Stimulated activated naive CD4-positive, alpha-beta T cell (primary cell): ENCODE data around the gene IL34.
"Not testable (repeated sequence)": the region's sequence is repeated elsewhere in the genome, so short reads cannot be mapped to it uniquely, and the experiment has no call there.

ENCODE experiments used
- DNase-seq, 6 experiments: peaks; one replicate each; lab custom pipeline; 2025; lab: John Stamatoyannopoulos, UW

The IL34 gene

DNA sequence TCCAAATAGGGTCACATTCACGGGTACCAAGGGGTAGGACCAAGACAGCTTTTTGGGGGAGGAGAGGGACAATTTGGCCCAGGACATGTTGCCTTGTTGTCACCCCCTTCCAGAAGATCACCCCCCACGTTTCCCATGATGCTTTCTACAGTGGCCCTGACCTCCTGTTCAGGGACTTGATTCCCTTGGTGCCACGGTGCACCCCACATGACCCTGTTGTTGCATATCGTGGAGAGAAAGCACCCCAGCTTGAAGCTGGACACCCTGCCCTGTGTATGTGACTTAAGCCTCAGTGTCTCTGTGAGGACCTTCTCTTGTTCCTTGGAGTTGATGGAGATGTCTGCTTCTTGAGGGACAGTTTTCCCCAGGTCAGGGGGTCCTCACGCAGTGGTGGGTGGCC lies 12.6 kb downstream of the IL34 start:
- DNase-seq, result no peak

DNA sequence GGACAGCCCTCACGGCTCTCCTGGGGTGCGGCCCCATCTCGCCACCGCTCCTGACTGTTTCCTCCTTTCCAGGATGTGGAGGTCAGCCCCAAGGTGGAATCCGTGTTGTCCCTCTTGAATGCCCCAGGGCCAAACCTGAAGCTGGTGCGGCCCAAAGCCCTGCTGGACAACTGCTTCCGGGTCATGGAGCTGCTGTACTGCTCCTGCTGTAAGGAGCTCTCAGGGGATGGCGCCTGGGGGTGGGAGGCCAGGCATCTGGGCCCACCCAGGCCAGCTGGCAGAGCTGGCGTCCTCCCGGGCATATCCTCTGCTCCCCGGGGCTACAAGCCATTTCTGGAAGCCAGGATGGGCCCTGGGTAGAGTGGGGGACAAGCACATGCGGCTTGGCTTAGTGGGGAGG lies 13.2 kb downstream of the IL34 start:
- no peak for DNase-seq

DNA sequence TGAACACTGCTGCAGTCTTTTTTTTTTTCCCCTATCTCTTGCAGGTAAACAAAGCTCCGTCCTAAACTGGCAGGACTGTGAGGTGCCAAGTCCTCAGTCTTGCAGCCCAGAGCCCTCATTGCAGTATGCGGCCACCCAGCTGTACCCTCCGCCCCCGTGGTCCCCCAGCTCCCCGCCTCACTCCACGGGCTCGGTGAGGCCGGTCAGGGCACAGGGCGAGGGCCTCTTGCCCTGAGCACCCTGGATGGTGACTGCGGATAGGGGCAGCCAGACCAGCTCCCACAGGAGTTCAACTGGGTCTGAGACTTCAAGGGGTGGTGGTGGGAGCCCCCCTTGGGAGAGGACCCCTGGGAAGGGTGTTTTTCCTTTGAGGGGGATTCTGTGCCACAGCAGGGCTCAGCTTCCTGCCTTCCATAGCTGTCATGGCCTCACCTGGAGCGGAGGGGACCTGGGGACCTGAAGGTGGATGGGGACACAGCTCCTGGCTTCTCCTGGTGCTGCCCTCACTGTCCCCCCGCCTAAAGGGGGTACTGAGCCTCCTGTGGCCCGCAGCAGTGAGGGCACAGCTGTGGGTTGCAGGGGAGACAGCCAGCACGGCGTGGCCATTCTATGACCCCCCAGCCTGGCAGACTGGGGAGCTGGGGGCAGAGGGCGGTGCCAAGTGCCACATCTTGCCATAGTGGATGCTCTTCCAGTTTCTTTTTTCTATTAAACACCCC lies 13.8 kb downstream of the IL34 start:
- no peak for DNase-seq

DNA sequence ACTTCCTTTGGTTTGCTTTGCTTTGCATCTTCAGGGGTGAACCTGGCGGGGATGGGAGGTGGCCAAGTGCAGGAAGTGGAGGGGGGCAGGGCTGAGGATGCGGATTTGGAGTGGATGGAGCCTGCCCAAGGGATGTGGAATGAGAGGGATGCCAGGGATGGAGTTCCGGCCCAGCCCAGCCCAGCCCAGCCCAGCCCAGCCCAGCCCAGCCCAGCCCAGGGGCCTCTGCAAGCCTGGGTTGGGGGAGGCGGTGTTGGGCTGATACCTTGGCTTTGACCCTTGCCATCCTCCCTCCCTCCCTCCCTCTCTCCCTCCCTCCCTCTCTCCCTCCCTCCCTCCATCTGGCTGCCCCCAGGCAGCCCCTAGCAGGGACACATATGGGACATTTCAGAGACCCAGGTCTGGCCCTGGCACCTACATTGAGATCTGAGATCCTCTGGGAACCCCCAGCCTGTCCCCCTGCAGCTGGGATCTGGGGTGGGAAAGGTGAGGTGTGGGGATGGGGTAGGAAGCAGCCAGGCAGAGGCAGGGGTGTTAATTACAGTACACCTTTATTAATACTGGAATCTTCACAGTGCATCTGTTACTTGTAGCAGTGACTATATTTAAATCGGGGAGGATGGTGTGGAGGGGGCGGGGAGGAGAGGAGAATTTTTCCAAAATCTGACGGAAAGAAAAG lies 14.5 kb downstream of the IL34 start:
- no peak for DNase-seq

DNA sequence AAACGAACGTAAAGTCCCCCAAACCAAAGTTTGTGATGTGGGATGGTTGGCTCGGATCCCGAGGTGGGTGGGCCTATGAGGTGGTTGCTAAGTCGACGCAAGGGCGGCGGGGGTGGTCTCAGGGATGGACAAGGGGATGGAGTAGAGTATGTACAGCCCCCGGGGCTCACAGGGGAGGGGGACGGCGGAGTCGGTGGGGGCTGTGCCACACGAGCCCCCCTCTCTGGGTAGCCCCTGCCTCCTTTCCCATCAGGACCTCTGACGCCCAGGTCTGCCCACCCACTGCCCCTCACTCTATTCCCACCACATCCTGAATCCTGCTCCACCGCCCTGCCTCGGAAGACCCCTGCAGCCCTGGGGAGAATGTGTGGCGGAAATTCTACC lies 15.2 kb downstream of the IL34 start:
- no peak for DNase-seq

DNA sequence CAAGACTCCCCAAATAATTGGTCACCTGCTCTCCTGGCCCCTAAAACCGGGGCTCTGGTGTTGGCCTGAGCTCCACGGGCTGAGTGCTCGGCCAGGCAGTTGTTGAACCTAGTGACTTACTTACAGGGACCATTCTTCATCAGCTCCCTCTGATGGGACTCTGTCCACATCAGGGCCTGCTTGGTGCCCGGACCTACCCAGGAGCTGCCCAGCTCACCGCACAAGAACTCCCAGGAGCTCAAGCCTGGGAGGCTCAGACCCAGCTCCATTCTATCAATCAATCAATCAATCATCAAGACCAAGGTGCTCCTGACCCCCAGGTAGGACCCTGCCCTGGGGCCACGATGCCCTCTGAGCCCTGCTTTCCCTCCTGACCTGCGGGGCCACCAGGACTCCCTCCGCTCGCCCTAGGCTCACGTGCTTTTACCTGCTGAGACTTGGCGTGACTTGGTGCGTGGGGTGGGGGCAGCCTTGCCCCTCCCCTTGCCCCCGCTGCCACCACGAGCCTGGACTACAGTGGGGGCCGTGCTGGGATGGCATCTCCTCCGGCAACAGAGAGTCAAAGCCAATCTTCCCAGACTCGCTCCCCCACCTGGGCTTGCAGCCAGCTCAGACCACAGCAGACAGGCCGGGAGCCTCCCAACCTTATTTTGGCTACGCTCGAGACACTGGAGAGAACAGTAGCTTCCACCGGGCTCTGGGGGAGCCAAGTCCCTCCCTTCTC lies 15.7 kb downstream of the IL34 start:
- no peak for DNase-seq

- DNase-seq, result no peak
These were observed 16.7 kb downstream of the IL34 start for GRCh38 chr16:70662991-70663523.

DNA sequence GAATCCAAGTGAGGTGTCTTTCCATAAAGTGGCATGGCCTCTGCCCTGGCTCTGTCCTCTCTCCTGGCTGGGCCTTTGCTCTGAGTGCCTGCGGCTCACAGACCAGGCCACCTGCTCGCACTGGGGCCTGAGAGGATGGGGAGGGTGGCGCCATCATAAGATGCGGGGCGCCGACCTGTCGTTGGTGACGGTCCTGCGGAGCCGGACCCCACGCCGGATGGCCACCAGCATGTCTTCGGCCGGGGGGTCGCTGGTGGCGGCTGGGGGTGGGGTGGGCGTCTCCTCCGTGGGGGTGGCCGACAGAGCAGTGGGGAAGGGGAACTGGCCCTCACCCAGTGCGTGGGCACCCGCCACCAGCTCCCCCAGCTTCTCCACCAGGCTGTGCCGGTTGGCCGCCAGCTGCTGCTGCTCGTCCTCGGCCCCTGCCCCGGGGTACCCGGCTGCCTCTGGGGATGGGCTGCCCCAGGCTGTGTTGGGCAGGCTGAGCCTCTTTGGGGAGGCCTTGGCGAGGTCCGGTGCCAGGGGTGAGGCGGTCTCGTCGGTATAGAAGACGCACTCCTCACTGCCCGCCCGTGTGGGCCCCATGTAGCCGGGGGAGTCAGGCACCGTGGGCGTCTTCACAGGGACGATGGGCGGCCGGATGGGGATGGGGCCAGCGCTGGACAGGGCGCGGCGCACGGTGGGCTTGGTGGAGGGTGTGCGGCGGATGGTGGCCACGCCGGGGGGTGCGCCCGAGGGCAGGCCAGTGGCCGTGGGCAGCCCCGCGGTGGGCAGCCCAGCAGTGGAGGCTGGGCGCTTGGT lies 17.4 kb downstream of the IL34 start:
- no peak for DNase-seq

DNA sequence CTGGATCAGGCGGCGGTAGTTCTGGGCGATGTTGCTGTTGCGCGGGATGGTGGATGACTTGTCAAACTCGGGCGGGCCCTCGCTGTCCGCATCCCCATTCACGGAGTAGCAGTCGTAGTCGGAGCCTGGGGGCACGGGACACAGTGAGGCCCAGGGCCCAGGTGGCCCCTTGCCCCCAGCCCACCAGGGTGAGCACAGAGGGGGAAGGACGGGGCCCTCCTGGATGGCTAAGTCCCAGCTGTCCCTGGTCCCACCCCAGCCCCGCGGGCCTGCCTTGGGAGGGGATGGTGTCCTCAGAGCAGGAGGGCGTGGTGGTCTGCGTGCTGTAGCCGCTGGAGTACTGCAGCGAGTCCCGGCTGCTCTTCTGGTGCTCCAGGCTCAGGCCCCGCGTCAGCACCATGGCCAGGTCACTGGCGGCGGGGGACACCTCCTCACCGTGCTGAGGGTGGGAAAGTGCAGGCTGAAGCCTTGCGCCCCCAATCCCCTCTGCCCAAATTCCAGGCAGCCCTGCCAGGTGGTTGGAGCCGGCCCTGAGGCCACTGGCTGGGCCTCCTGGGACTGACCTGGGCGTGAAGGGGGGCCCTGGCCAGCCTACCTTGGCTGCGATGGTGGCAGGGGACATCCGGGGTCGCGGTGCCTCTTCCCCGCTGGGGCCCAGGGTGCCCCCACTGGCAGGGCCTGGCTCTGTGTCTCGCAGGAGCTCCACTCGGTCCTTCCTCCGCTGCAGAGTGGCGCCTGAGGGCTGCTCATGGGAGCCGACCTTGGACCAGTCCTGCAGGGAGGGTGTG lies 18.2 kb downstream of the IL34 start:
- DNase-seq, result no peak

GRCh38 chr16:70665113-70665694 lies 18.8 kb downstream of the IL34 start:
- no peak for DNase-seq

- no peak for DNase-seq
These were observed 19.7 kb downstream of the IL34 start for GRCh38 chr16:70665806-70666735.

- no peak for DNase-seq
These were observed 23.8 kb downstream of the IL34 start for GRCh38 chr16:70670175-70670574.

DNA sequence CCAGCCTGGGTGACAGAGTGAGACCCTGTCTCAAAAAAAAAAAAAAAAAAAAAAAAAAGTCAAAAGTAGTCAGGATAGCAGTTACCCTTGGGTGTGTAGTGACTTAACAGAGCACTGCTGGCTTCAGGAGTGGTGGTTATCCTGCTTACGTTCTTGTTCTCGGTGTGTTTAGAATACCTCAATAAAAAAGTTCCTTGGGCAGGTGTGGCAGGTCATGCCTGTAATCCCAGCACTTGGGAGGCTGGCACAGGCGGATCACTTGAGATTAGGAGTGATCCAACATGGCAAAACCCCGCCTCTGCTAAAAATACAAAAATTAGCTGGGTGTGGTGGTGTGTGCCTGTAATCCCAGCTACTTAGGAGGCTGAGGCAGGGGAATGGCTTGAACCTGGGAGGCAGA lies 24.6 kb downstream of the IL34 start:
- not testable (repeated sequence) for DNase-seq

DNA sequence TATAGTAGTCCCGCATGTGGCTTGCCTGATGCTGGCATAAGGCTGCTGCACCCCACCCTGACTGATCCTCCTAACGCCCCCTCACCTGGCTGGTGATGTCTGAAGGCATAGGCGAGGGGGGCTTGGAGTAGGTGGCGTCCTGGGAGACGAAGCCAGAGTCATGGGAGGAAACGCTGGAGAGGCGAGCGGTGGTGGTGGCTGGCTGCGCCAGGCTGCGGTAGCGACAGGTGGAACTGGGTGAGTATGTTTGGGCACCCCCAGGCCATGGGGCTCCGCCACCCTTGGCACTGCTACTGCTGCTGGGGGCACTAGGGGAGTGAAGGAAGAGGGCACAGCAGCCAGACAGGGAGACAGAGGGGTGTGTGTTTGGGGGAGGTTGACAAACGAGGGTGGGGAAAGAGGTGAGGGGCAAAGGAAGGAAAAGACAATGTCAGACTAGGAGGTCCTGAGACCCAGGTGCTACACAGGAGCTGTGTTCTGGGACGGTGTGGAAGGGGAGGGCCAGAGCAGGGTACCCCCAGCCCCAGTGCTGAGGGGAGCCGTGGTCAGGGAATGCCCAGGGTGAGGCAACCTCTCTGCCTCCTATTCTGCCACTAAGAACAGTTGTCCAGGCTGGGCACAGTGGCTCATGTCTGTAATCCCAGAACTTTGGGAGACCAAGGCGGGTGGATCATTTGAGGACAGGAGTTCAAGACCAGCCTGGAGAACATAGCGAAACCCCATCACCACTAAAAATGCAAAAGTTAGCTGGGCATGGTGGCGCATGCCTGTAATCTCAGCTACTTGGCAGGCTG lies 28.1 kb downstream of the IL34 start:
- no peak for DNase-seq

- DNase-seq, result no peak
These were observed 29.6 kb downstream of the IL34 start for GRCh38 chr16:70675851-70676513.

DNA sequence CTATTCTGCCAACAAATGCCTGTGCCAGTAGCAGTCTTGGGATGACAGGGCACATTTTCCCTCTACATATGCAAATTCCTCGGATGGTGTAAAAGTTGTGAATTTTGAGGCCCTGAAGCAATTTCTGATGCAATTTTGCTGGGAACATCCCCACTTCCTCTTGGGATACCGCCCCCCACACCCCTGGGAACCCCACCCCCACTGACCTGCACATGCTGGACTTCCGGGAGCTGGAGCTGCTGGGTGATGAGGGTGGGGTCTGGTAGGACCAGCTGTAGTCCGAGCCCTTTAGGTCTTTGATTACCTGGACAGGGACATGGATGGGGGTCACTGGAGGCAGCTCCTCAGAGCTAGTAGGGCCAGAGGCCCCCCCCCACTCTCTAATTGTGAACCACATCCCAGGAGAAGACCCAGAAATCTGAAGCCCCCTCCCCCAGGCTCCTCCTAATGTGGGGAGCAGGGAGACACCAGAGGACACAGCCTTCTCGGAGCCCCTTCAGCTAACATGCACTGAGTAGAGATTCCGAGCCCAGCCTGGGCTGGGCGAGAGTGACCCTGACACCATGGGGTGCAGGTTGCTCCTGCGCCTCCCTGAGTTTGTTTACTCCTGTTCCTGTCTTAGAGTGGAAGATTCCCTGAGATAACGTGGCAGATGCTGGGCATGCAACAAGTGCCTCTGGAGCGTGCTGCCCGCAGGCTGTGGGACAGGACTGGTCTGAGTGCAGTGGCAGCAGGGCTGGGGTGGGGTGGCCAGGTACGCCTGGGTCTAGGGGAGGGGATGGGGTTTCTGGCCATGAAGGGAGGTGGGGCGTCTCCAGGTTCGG lies 30.5 kb downstream of the IL34 start:
- DNase-seq, result no peak

- DNase-seq, result no peak
These were observed 31.3 kb downstream of the IL34 start for GRCh38 chr16:70677499-70678120.
